ENCODE measurements around the gene METTL17. TPM values are rescaled to one million over a fixed set of nuclear protein-coding genes. Genes with fewer than 3 reads are reported as not detected.
A peak's percentile ranks its signal among the peaks of the same experiment; 100 is the strongest.

METTL17 gene
- polyA plus RNA-seq, 1 donor (not counting 4 experiments of a cell fraction or from before 2014, with no cell fraction given): 61.9 TPM

- TF ChIP-seq CTCF (optimal IDR thresholded peaks at IDR 0.05 in 1 of 3, IDR thresholded peaks at IDR 0.05 in 1 of 3, conservative IDR thresholded peaks at IDR 0.05 in 1 of 3; ENCODE audit: extremely low read depth in 1 of 3, insufficient read depth in 2 of 3, low read length in 3 of 3): no peak
- TF ChIP-seq EZH2 (IDR thresholded peaks at IDR 0.05; ENCODE audit: low read length): no peak
- H2AFZ ChIP-seq (ENCODE audit: control insufficient read depth, low read length): no peak overlapping the region
- no peaks in the 10 kb centered on the region for H3K27me3 ChIP-seq (ENCODE audit: control insufficient read depth, extremely low read depth, insufficient read depth, low read length)
- H3K79me2 ChIP-seq (ENCODE audit: control insufficient read depth, insufficient read depth, low read length): peaks cover 12% of the 10 kb centered on the region
- no peaks in the 10 kb centered on the region for H3K36me3 ChIP-seq (ENCODE audit: control insufficient read depth in 2 of 2, extremely low read depth in 1 of 2, insufficient read depth in 2 of 2, low read length in 2 of 2)
- H3K4me1 ChIP-seq (ENCODE audit: control insufficient read depth, extremely low read depth, insufficient read depth, low read length): peaks cover 53% of the 10 kb centered on the region
- DNase-seq (ENCODE audit: low read depth, low spot score) (no peak), FAIRE-seq (no peak)
- H3K9me1 ChIP-seq (ENCODE audit: control insufficient read depth, extremely low read depth, insufficient read depth, low read length): no peaks in the 10 kb centered on the region
- H3K4me2 ChIP-seq (ENCODE audit: control insufficient read depth, extremely low read depth, insufficient read depth, low read depth, low read length): peak overlapping the region; percentile 96
- no peak overlapping the region for H3K9ac ChIP-seq (ENCODE audit: control insufficient read depth, extremely low read depth, insufficient read depth, low read length)
- H3K4me3 ChIP-seq (ENCODE audit: control insufficient read depth in 2 of 3, extremely low read depth in 1 of 3, insufficient read depth in 2 of 3, low read depth in 1 of 3, low read length in 3 of 3): peak overlapping the region in 1 of 3 experiments; percentile 68
- no peaks in the 10 kb centered on the region for H3K9me3 ChIP-seq (ENCODE audit: control insufficient read depth, low read depth, low read length)
- H4K20me1 ChIP-seq (ENCODE audit: control insufficient read depth, extremely low read depth, insufficient read depth, low read length): no peaks in the 10 kb centered on the region
- dilution Hi-C loops (cut with MboI; ENCODE audit: extremely low pct_ligation_motif_present, low sequenced_read_pairs): no loop called here
- peak overlapping the region; percentile 15 for H3K27ac ChIP-seq (ENCODE audit: control insufficient read depth, insufficient read depth, low read length)
Measured at GRCh38 chr14:21043387-21043973, 53.7 kb downstream of the METTL17 start.

- H3K9me1 ChIP-seq (ENCODE audit: control insufficient read depth, extremely low read depth, insufficient read depth, low read length): no peaks in the 10 kb centered on the region
- no peak for TF ChIP-seq CTCF (optimal IDR thresholded peaks at IDR 0.05 in 1 of 3, IDR thresholded peaks at IDR 0.05 in 1 of 3, conservative IDR thresholded peaks at IDR 0.05 in 1 of 3; ENCODE audit: extremely low read depth in 1 of 3, insufficient read depth in 2 of 3, low read length in 3 of 3)
- no peak for TF ChIP-seq EZH2 (IDR thresholded peaks at IDR 0.05; ENCODE audit: low read length)
- H4K20me1 ChIP-seq (ENCODE audit: control insufficient read depth, extremely low read depth, insufficient read depth, low read length): no peaks in the 10 kb centered on the region
- no peaks in the 10 kb centered on the region for H3K36me3 ChIP-seq (ENCODE audit: control insufficient read depth in 2 of 2, extremely low read depth in 1 of 2, insufficient read depth in 2 of 2, low read length in 2 of 2)
- H3K4me2 ChIP-seq (ENCODE audit: control insufficient read depth, extremely low read depth, insufficient read depth, low read depth, low read length): no peak overlapping the region
- H3K79me2 ChIP-seq (ENCODE audit: control insufficient read depth, insufficient read depth, low read length): peaks cover 12% of the 10 kb centered on the region
- FAIRE-seq (no peak), DNase-seq (ENCODE audit: low read depth, low spot score) (no peak)
- no peak overlapping the region for H3K4me3 ChIP-seq (ENCODE audit: control insufficient read depth in 2 of 3, extremely low read depth in 1 of 3, insufficient read depth in 2 of 3, low read depth in 1 of 3, low read length in 3 of 3)
- dilution Hi-C loops (cut with MboI; ENCODE audit: extremely low pct_ligation_motif_present, low sequenced_read_pairs): no loop called here
- no peak overlapping the region for H3K9ac ChIP-seq (ENCODE audit: control insufficient read depth, extremely low read depth, insufficient read depth, low read length)
- H3K4me1 ChIP-seq (ENCODE audit: control insufficient read depth, extremely low read depth, insufficient read depth, low read length): peaks cover 48% of the 10 kb centered on the region
- H2AFZ ChIP-seq (ENCODE audit: control insufficient read depth, low read length): no peak overlapping the region
- no peak overlapping the region for H3K27ac ChIP-seq (ENCODE audit: control insufficient read depth, insufficient read depth, low read length)
- H3K9me3 ChIP-seq (ENCODE audit: control insufficient read depth, low read depth, low read length): no peaks in the 10 kb centered on the region
- H3K27me3 ChIP-seq (ENCODE audit: control insufficient read depth, extremely low read depth, insufficient read depth, low read length): no peaks in the 10 kb centered on the region
Measured at GRCh38 chr14:21043974-21044618, 54.3 kb downstream of the METTL17 start.

Small RNA genes within 50 kb of the gene (small RNA-seq; reads per million reads assigned to genes)
- 0 reads per million in 3 experiments for gene RN7SL189P (ENCODE audit: insufficient read length in 3 of 3, low read depth in 3 of 3, low replicate concordance in 1 of 3)

Other genes with a start within 250 kb of the METTL17 start
- gene EDDM3A, start 244.1 kb upstream of the METTL17 start, polyA plus RNA-seq: not detected in 3 replicates
- gene EDDM3B, start 221.6 kb upstream of the METTL17 start, polyA plus RNA-seq: not detected in 3 replicates
- gene RNASE6, start 208.7 kb upstream of the METTL17 start, polyA plus RNA-seq: not detected in 3 replicates
- gene RNASE1, start 187.1 kb upstream of the METTL17 start, polyA plus RNA-seq: 0.09 TPM in 1 of 3 replicates, not detected in the others
- gene RNASE3, start 98.6 kb upstream of the METTL17 start, polyA plus RNA-seq: not detected in 3 replicates
- not detected in 3 replicates for gene RNASE2, start 34.5 kb upstream of the METTL17 start, polyA plus RNA-seq
- gene SLC39A2, start 9.3 kb downstream of the METTL17 start, polyA plus RNA-seq: 0.37 to 1.2 TPM (median 0.94 TPM) in 3 replicates
- 11.1 to 15.4 TPM (median 12.5 TPM) in 3 replicates for gene NDRG2, start 35.1 kb downstream of the METTL17 start, polyA plus RNA-seq
- not detected in 3 replicates for gene TPPP2, start 40.2 kb downstream of the METTL17 start, polyA plus RNA-seq
- not detected in 3 replicates for gene RNASE13, start 44.8 kb downstream of the METTL17 start, polyA plus RNA-seq
- 17.4 to 36.6 TPM (median 19.0 TPM) in 3 replicates for gene RNASE7, start 52.4 kb downstream of the METTL17 start, polyA plus RNA-seq
- not detected in 3 replicates for gene RNASE8, start 67.8 kb downstream of the METTL17 start, polyA plus RNA-seq
- 8.7 to 14.4 TPM (median 11.9 TPM) in 3 replicates for gene ARHGEF40, start 80.3 kb downstream of the METTL17 start, polyA plus RNA-seq
- 23.1 to 35.3 TPM (median 24.8 TPM) in 3 replicates for gene ZNF219, start 108.7 kb downstream of the METTL17 start, polyA plus RNA-seq
- gene TMEM253, start 111.1 kb downstream of the METTL17 start, polyA plus RNA-seq: 1.1 to 1.4 TPM (median 1.3 TPM) in 3 replicates
- gene OR5AU1, start 166.1 kb downstream of the METTL17 start, polyA plus RNA-seq: not detected in 3 replicates

Data from keratinocyte (primary cell).